Stimulated activated CD8-positive, alpha-beta memory T cell treated with anti-CD3 and anti-CD28 coated beads, Interleukin-12 subunit alpha, Interleukin-12 subunit beta, amount 100 ng/mL, for 24 hours (primary cell): Measurements from ENCODE around the gene SF3B3.
"Not testable (repeated sequence)": the region's sequence is repeated elsewhere in the genome, so short reads cannot be mapped to it uniquely, and the experiment has no call there.

Experiments used
- DNase-seq: peaks from one replicate; pipeline ENCODE4 v3.0.0-alpha.2; 2020; ENCODE audit errors: extremely low read depth

The SF3B3 gene

DNA sequence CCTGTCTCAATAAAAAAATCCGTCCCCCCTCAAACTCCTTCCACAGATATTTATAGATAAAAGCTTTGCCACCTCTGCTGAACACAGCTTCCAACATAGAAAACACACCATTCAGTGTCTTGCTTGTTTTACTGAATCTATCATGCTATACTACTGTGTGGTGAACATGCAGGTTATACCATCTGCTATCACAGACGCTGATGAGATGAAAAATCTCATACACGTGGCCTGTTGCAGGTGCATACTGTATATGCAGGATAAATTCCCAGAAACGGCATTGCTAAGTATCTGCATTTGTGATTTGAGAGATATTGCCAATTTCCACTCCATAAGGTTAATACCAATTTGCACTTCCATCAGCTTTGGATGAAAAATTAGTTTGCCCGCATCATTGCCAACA is 92.3 kb downstream of the SF3B3 start:
- no peak for DNase-seq

DNA sequence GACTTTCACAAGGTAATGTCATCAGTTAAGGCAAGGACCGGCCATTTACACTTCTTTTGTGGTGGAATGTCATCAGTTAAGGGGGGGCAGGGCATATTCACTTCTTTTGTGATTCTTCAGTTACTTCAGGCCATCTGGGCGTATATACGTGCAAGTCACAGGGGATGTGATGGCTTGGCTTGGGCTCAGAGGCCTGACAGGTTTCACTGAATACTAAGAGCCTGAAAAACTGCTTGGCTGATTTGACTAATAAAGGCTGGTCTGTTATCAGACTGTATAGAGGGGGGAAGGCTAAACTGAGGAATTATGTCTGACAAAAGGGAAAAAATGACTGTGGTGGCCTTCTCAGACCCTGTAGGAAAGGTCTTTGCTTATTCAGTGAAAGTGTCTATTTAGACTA is 98.2 kb downstream of the SF3B3 start:
- DNase-seq = not testable (repeated sequence)
